Amniotic stem cell (primary cell): ENCODE data around the gene ASPSCR1.

Experiments
- DNase-seq: peaks from one replicate; lab custom pipeline; 2025; lab: John Stamatoyannopoulos, UW

The ASPSCR1 gene

DNA sequence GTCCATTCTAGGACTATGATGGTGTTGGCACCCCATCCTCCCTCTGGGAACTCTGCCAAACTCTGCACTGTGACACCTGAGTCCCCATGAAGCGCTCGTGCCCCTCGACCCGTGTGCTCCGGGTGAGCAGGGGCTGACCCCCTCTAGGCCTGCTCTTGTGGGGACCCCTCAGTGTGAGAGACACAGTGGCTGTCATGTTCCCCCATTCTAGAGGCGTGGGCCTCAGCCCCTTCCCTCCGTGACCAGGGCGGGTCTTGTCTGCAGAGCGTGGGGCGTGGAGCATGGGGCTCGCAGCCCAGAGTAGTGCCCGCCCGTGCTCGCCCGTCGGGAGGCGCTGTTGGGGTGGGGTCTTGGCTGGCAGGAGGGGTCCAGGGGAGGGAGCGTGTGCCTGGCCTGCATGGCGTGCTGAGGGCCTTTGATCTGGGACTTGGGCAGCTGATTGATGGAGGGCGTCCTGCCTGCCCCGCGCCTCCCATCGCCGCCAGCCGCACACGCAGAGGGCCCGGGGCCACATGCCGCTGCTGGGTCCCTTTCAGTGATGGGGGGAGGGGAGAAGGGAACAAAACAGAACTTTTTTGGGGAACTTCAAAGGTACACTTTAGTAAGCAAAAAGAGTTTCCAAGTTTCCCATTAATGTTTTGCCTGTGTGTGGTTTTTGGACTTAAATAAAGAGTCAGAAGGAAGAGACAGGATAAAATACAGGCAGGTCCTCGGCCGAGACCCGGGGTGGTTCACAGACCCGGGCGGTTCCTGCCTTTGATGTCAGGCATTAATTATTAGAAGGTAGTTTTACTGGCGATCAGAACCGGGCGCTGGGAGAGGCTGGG is 22.8 kb downstream of the ASPSCR1 start:
- DNase-seq, result no peak

DNA sequence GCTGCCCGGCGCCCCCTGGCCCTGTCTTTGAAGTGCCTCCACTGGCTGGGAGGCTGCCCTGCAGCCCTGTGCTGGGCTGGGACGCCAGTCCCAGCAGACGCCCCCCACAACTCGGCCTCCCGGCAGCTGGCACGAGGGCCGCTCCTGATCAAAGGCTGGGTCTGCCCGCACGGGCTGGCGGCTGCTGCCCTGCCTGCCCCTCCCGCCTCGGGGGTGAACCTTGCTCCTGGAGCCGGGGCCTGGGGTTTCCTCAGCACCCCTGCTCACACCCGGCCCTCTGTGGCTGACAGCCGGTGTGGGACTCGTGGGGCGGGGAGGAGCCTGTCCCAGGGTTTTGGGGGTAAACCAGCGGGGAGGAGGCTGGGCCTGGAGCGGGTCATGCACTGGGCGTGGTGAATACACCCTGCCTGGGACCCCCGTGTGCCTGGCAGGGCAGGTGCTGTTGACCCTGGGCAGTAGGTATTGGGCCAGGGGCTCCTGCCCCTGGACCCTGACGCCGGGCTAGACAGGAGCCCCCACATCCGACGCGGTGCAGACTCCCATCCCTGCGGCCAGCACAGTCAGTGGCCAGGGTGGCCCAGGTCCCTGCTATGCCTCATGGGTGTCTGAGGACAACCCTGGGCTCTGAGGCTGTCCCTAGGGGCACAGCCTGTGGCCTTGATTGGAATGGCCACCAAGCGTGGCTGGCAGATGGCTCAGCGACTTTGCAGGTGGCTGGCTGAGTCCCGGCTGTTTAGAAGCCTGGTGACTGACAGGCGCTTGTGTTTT is 23.6 kb downstream of the ASPSCR1 start:
- no peak for DNase-seq

- DNase-seq, result no peak
Observed at GRCh38 chr17:82001571-82002056, 24.2 kb downstream of the ASPSCR1 start.

GRCh38 chr17:82003411-82004381 is 26.3 kb downstream of the ASPSCR1 start:
- DNase-seq, result peak; percentile 89

DNA sequence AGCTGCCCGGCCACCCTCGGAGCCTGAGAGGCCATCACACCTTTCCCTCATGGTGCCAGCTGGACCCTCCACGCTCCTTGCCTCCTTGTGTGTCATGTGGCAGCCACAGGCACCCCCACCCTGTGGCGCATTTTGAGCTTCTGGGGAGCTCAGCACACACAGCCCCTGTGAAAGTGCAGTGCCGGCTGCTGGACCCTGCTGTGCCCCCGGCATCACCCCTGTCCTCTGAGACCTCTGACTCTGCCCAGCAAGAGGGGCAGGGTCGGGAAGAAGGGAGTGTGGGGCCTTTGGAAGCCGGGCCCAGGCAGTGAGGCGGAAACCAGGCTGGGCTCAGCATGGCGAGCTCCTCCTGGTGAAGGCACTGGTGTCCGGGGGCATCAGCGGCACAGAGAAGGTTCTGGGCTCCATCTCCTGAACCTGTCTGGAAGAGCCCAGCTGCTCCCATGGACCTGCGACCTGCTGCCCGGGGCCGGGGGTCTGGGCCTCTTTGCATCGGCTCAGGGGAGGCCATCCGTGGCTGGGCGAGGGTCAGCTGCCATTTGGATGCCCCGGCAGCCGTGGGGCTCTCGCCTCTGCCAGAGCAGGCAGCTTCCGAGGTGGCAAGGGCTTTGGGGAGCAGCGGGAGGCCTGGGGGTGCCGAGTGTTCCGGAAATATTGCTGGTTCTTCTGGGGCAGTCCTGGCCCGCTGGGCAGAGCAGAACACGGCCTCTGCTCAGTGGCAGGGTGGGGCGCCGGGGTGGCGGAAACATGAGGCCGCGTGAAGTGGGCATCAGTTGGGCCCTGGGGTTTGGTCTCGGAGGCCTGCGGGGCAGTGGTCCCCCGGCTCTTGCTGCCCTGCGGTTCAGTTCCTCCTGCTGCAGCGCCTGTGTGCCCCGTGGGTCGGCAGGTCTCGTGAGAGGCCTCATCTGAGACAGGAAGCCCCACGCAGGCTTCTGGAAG is 27.4 kb downstream of the ASPSCR1 start:
- no peak for DNase-seq

- no peak for DNase-seq
Observed at GRCh38 chr17:82005701-82006348, 28.4 kb downstream of the ASPSCR1 start.

DNA sequence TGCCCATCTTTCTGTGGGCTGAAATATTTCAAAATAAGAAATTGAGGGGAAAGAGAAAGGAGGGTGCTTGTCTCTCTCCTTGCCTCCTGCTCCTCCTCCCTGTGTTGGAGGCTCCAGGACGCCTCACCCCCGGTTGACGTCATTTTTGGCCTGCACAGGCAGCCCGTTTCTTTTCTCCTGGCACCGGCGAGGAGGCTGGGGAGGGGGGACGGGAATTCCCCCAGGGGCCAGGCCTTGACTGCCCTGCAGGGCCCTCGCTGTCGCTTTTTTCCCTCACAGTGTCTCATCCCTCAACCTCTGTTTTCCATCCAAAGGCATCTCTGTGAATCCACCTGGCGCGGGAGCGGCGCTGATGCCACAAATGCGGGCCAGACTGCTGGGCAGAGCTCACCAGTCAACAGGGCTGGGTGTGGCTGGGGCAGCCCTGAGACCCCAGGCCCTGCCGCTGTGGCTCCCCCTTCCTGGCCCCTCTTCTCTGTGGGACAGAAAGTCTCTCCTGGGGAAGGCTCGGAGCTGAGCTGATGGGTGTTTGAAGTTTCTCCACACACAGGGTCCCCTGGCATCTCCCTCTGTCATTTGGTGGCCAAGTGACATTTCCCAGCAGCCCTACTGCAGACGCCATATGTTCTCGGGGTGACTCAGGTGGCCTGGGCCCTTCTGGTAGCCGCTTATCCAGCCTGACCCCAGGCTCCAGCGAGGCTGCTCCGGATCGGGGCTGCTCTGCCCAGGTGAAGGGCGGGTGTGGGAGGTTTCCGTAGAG is 29.2 kb downstream of the ASPSCR1 start:
- no peak for DNase-seq

DNA sequence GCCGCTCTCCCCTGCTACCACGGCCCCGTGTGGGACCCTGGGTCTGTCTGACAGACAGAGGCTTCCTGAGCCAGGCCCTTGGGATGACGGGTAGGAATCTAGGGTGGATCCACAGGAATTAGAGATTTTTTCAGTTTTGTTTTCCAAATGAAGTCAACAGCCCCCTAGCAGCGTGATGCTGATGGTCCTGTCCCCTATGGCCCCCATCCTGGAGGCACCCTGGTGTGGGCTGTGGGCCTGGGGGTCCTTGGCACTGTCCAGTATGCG is 29.7 kb downstream of the ASPSCR1 start:
- DNase-seq, result no peak

DNA sequence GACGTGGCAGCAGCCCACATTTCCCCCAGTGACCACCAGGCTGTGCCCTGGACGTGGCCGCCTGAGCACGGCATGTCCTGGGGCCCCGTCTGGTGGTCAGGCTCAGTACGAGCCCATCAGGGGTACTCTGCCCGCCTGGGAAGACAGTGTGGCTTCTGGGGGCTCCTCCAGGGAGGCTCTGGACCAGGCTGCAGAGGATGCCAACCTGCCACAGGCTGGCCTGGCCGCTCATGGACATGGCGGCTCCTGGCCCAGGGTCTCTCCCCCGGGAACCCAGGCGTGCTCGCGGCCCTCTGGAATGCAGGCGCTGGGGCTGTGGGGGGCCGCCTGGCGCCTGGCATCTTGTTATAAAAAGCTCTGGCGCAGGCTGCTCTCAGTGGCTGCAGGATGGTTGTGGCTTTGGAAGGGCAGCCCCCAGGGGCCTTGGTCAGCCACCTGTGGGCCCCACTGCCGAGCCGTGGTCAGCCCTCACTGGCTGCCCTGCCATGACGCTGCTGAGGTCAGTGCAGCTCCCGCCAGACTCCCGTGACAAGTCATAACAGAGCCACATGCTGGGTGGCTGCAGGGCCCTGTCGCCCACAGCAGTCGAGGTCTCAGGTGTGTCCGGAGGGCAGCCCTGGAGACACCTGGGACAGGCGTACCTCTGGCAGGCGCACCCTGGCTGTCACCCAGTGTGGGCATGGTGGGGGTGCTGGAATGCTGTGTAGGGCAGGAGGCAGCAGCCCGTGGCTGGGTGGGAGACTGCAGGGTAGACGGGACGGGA is 30.2 kb downstream of the ASPSCR1 start:
- no peak for DNase-seq

GRCh38 chr17:82008258-82008940 is 31.0 kb downstream of the ASPSCR1 start:
- DNase-seq, result no peak

DNA sequence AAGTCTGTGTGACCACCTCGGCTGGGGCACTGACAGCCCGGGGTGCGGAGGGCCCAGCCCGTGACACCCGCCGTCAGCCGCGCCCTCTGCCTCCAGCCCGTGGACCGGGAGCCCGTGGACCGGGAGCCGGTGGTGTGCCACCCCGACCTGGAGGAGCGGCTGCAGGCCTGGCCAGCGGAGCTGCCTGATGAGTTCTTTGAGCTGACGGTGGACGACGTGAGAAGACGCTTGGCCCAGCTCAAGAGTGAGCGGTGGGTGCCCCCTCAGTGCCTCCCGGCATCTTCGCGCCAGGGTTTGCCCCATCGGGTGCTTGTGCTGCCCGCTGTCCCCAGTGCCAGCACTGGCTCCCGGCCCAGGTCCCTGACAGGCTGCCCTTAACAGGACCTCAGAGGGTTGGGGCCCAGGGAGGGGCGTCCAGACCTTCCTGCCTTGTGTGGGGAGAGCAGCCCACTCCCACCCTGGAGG is 31.5 kb downstream of the ASPSCR1 start:
- DNase-seq, result no peak

DNA sequence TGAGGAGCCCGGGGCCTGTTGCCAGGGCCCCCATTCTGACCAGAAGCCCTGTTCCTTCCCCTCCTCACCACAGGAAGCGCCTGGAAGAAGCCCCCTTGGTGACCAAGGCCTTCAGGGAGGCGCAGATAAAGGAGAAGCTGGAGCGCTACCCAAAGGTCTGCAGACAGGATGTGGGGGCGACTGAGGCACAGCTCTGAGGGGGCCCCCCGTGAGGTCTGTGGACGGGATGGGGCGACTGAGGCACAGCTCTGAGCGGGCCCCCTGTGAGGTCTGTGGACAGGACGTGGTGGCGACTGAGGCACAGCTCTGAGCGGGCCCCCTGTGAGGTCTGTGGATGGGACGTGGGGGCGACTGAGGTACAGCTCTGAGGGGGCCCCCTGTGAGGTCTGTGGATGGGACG is 32.0 kb downstream of the ASPSCR1 start:
- no peak for DNase-seq

DNA sequence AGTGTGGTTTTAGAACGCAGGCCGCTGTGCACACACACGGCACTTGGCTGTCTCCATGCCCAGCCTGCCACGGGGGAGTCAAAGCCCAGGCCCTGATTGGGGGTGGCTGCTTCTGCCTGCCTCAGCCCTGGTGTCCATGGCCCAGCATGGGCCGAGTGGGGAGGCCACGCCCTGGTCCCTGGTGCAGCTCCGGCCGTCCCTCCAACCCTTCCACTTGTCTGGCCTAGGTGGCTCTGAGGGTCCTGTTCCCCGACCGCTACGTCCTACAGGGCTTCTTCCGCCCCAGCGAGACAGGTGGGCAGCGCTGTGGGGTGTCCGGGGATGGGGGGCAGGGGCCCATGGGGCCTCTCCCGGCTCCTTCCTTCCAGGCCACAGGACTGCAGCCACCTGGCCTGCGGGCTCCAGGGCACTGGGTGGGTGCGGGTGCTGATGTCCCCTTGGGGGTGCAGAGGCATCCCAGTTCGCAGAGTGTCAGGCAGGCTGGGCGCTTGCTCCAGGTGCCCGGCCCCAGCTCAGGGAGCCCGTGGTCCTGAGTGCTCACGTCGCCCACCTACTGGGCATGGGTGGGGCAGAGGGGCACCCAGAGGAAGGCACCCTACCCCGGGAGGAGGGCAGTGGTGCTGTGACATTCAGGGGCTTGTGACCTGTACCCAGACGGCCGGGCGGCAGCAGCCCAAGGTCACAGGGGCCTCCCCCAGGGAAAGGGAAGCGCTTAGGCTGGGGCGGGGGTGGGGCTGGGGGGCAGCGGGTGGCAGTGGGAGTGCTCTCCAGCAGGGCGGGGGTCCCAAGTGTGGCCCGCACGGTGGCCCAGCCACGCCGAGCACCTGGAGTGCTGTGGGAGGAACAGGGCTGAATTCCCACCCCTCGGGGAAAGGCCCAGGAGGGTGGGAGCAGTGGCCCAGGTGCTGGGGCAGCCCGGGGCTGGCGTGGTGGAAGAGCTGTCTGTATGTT is 33.4 kb downstream of the ASPSCR1 start:
- no peak for DNase-seq

DNA sequence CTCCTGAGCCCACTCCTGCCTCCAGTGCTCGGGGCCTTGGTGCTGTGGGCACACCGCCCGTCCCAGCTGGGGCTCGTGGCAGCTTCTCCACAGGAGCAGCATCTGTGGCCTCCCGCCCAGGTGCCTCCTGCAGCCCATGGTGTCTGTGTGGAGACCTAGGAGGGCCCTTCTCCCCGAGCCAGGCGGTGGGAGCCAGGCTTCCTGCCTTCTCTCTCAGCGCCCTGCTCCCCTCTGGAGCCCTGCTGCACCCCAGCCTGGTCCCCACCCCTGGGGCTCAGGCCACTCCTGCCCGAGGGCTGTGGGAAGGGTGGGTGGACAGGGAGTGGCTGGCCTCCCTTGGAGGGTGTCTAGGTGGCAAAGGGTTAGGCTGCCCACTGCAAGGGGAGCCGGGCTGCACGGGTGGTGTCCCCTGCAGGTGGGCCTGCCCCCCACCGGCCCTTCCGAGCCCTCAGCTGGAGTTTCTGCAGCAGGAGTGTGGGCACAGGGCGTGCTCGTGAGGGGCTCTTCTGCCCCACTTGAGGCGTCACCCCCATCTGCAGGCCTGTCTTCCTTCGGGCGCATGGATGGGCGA is 34.3 kb downstream of the ASPSCR1 start:
- no peak for DNase-seq

GRCh38 chr17:82012261-82012639 is 34.8 kb downstream of the ASPSCR1 start:
- no peak for DNase-seq

GRCh38 chr17:82012640-82013295 is 35.3 kb downstream of the ASPSCR1 start:
- DNase-seq, result no peak
